SU-DHL-6 (cell line): ENCODE measurements around the gene HS6ST2.

ENCODE experiments used
- H2AFZ ChIP-seq: fragments of 200-600 bp; sonication (generic); 2 replicates; pipeline ENCODE4 v1.6.1; 2014; ENCODE audit warnings: low read depth, mild to moderate bottlenecking, moderate library complexity, mixed read lengths, antibody characterized with exemption, low read length; ENCODE audit not compliant: severe bottlenecking
- H3F3A ChIP-seq: fragments of 200-600 bp; shearing (Covaris generic); 2 replicates; pipeline ENCODE4 v1.6.0; 2016; ENCODE audit warnings: antibody characterized with exemption, mild to moderate bottlenecking; ENCODE audit not compliant: insufficient read depth
- H3K27ac ChIP-seq: fragments of 200-600 bp; sonication (generic); 2 replicates; pipeline ENCODE4 v1.5.1; 2016; ENCODE audit warnings: low read depth, mild to moderate bottlenecking, low read length, moderate library complexity, mixed read lengths
- H3K27me3 ChIP-seq: fragments of 200-600 bp; sonication (generic), shearing (Covaris generic); 2 replicates; pipeline ENCODE4 v1.6.0; 2014; ENCODE audit warnings: mild to moderate bottlenecking, low read length
- H3K36me3 ChIP-seq: fragments of 200-600 bp; sonication (generic); 2 replicates; pipeline ENCODE4 v1.6.1; 2014; ENCODE audit warnings: mild to moderate bottlenecking, low read length, mixed read lengths
- H3K4me2 ChIP-seq: fragments of 300-600, 200-600 bp; shearing (Covaris generic), sonication (generic); 2 replicates; pipeline ENCODE4 v1.6.0; 2014; ENCODE audit warnings: low read length, low read depth, mild to moderate bottlenecking; ENCODE audit not compliant: poor library complexity, severe bottlenecking
- H3K4me3 ChIP-seq: fragments of 200-600 bp; sonication (generic); 2 replicates; pipeline ENCODE4 v1.5.1; 2014; ENCODE audit warnings: antibody characterized with exemption, low read length, mild to moderate bottlenecking, mixed read lengths; ENCODE audit not compliant: insufficient read depth, poor library complexity, severe bottlenecking
- H3K79me2 ChIP-seq: fragments of 200-600 bp; sonication (generic); 2 replicates; pipeline ENCODE4 v1.6.1; 2014; ENCODE audit warnings: mild to moderate bottlenecking, low read length, moderate library complexity; ENCODE audit not compliant: insufficient read depth
- H3K9ac ChIP-seq: fragments of 200-600 bp; sonication (generic); 2 replicates; pipeline ENCODE4 v1.7.0; 2014; ENCODE audit warnings: mild to moderate bottlenecking, low read length
- H3K9me2 ChIP-seq: fragments of 200-600 bp; sonication (generic); replicated peaks from 2 replicates; pipeline ENCODE4 v1.6.1; 2014; ENCODE audit warnings: low read length; ENCODE audit not compliant: insufficient read depth
- H3K9me3 ChIP-seq: fragments of 200-600 bp; sonication (generic); 2 replicates; pipeline ENCODE4 v1.6.1; 2014; ENCODE audit warnings: low read length, mixed read lengths; ENCODE audit not compliant: insufficient read depth
- H4K20me1 ChIP-seq: fragments of 200-600 bp; sonication (generic); 2 replicates; pipeline ENCODE4 v1.6.1; 2014; ENCODE audit warnings: low read depth, mild to moderate bottlenecking, antibody characterized with exemption, low read length, moderate library complexity, mixed read lengths
- CTCF ChIP-seq: fragments of 200-600 bp; sonication (generic); IDR thresholded peaks from one replicate; pipeline ENCODE4 v1.5.1; 2017; ENCODE audit warnings: antibody characterized with exemption, mild to moderate bottlenecking, low read length, moderate library complexity; ENCODE audit not compliant: insufficient read depth, poor library complexity, severe bottlenecking
- EZH2phosphoT487 ChIP-seq: fragments of 200-600 bp; sonication (generic), shearing (Covaris generic); conservative IDR thresholded peaks from 2 replicates; pipeline ENCODE4 v1.6.1; 2018; ENCODE audit warnings: mild to moderate bottlenecking, antibody characterized with exemption, low read length, moderate library complexity, mixed read lengths

HS6ST2 gene

GRCh38 chrX:132958091-132958703, at the start of gene HS6ST2:
HS6ST2 (minus strand) TSS chrX:132958629.
- H3K9me3 ChIP-seq, result no peaks in the 10 kb centered on the region
- no peak for TF ChIP-seq EZH2phosphoT487
- no peak for TF ChIP-seq CTCF
- H3K4me2 ChIP-seq, result no peak within 1 kb of the TSS
- H3K79me2 ChIP-seq, result no peaks in the 10 kb centered on the region
- no peaks in the 10 kb centered on the region for H3F3A ChIP-seq
- no peak within 1 kb of the TSS for H3K27ac ChIP-seq
- H3K36me3 ChIP-seq, result no peaks in the 10 kb centered on the region
- no peaks in the 10 kb centered on the region for H3K9me2 ChIP-seq
- no peak within 1 kb of the TSS for H3K4me3 ChIP-seq
- H3K9ac ChIP-seq, result no peak within 1 kb of the TSS
- H2AFZ ChIP-seq, result no peak within 1 kb of the TSS
- H4K20me1 ChIP-seq, result no peaks in the 10 kb centered on the region
- no peaks in the 10 kb centered on the region for H3K27me3 ChIP-seq

GRCh38 chrX:133007458-133007857, 49.0 kb upstream of the HS6ST2 start:
- H3K27me3 ChIP-seq, result no peaks in the 10 kb centered on the region
- TF ChIP-seq EZH2phosphoT487 (no peak), CTCF (no peak)

GRCh38 chrX:133005616-133006015, 47.2 kb upstream of the HS6ST2 start:
- no peaks in the 10 kb centered on the region for H3K9me2 ChIP-seq
- H3K79me2 ChIP-seq, result no peaks in the 10 kb centered on the region
- TF ChIP-seq EZH2phosphoT487, result no peak
- TF ChIP-seq CTCF, result no peak
- H3K9me3 ChIP-seq, result no peaks in the 10 kb centered on the region
- no peaks in the 10 kb centered on the region for H4K20me1 ChIP-seq
- no peaks in the 10 kb centered on the region for H3F3A ChIP-seq
- H2AFZ ChIP-seq, result no peak overlapping the region
- no peaks in the 10 kb centered on the region for H3K27me3 ChIP-seq
- no peak overlapping the region for H3K9ac ChIP-seq
- no peak overlapping the region for H3K4me2 ChIP-seq
- H3K36me3 ChIP-seq, result no peaks in the 10 kb centered on the region
- no peak overlapping the region for H3K27ac ChIP-seq
- H3K4me3 ChIP-seq, result no peak overlapping the region

More at GRCh38 chrX:133007458-133007857, 49.0 kb upstream of the HS6ST2 start:
- no peaks in the 10 kb centered on the region for H3K79me2 ChIP-seq
- no peaks in the 10 kb centered on the region for H3K9me3 ChIP-seq
- H3F3A ChIP-seq, result no peaks in the 10 kb centered on the region
- H3K36me3 ChIP-seq, result no peaks in the 10 kb centered on the region
- H3K27ac ChIP-seq, result no peak overlapping the region
- H2AFZ ChIP-seq, result no peak overlapping the region
- no peak overlapping the region for H3K4me3 ChIP-seq
- no peak overlapping the region for H3K4me2 ChIP-seq
- no peaks in the 10 kb centered on the region for H4K20me1 ChIP-seq
- H3K9ac ChIP-seq, result no peak overlapping the region
- H3K9me2 ChIP-seq, result no peaks in the 10 kb centered on the region

- Histone ChIP-seq H3K9me3 (no peaks in the 10 kb centered on the region), H3K27me3 (no peaks in the 10 kb centered on the region), H4K20me1 (no peaks in the 10 kb centered on the region), H3K36me3 (no peaks in the 10 kb centered on the region), H2AFZ (no peak overlapping the region), H3K9me2 (no peaks in the 10 kb centered on the region), H3K4me2 (no peak overlapping the region), H3K9ac (no peak overlapping the region), H3K27ac (no peak overlapping the region), H3K79me2 (no peaks in the 10 kb centered on the region), H3F3A (no peaks in the 10 kb centered on the region), H3K4me3 (no peak overlapping the region)
- peak; percentile 36 for TF ChIP-seq CTCF
- TF ChIP-seq EZH2phosphoT487, result no peak
Observed at GRCh38 chrX:133005042-133005441, 46.6 kb upstream of the HS6ST2 start.
